COR-L47 (cell line): Measurements from ENCODE around the gene INTU.

ENCODE experiments used
- DNase-seq: peaks from one replicate; lab custom pipeline; 2025; lab: John Stamatoyannopoulos, UW

Gene INTU

DNA sequence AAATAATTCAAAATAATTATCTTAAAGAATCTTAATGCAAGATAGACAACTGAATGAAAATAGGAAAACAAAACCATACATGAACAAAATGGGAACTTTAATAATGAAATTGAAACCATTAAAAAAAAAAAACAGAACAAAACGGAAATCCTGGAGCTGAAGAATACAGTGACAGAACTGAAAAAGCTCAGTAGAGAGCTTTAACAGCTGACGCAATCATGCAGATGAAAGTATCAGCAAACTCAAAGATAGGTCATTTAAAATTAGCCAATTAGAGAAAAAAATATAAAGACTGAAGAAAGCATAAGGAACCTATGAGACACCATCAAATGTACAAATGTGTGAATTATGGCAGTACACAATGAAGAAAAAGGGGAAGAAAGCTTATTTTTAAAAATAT is 116.2 kb downstream of the INTU start:
- no peak for DNase-seq

DNA sequence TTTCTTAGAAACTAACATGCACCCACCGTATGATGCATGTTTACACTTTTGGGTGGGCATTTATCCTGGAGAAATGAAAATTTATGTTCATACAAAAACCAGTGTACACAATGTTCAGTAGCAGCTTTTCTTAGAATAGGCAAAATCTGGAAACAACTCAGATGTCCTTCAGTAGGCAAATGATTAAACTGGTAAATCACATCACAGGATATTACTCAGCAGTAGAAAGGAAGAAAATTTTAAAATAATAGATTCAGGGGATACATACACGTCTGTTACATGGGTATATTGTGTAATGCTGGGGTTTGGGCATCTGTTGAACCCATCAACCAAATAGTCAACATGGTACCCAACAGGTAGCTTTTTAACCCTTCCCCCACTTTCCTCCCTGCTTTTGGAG is 124.1 kb downstream of the INTU start:
- DNase-seq: no peak

DNA sequence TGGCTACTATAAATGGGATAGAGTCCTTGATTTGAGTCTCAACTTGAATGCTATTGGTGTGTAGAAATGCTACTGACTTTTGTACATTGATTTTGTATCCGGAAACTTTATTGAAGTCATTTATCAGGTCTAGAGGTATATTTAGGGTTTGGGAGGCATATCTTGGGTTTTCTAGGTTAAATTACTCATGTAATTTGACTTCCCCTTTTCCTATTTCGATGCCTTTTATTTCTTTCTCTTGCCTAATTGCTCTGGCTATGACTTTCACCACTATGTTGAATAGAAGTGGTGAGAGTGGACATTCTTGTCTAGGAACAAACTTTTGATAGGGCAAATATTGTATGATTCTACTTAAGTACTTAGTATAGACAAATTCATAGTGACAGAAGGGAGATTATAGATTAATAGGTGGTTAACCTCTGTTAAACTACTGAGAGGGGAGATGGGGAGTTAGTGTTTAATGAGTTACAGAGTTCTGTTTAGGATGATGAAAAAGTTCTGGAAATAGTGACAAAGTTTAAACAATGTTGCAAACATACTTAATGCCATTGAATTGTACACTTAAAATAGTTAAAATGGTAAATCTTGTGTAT is 126.6 kb downstream of the INTU start:
- DNase-seq: no peak

DNA sequence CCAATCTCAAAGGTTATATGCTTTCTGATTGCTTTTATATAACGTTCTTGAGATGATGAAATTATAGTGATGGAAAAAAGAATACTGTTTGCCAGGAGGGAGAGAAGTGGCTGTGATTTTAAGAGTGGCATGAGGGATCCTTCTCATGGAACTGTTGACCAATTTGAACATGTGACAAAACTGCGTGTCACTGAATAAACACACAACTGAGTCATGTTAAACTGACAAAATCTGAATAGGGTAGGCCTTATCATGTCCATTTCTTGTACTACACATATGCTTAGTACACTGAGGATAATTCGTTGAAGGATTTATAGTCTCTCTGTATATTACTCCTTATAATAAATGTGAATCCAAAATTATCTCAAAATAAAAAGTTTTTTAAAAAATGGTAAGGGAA is 127.1 kb downstream of the INTU start:
- DNase-seq: no peak

DNA sequence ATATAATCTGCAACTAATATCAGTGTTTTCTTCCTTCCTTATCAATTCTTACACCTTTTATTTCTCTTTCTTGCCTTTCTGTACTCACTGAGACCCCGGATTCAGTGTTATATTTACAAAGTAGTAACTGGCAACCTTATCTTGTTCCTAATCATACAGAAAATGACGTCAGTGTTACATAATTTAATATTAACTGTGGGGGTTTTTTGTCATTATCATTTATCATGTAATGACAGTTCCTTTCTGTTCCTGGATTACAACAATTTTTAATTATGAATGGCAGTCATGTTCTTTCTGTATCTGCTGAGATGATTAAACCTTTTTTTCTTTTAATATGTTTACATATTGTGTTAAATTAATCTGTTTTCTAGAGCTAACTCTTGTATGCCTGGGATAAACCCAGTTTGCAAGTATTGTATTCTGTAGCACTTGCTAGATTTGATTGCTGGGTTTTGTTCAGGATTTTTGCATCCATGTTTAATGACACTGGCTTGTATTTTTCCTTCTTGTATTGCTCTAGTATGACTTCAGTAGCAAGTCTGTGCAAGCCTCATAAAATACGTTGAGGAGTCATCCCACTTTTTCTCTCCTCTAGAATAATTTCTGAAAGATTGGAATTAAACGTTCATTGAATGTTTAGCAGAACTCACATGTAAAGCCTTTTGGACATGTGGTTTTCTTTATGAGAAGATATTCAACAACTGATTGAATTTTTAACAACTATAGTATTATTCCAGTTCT is 138.9 kb downstream of the INTU start:
- no peak for DNase-seq

DNA sequence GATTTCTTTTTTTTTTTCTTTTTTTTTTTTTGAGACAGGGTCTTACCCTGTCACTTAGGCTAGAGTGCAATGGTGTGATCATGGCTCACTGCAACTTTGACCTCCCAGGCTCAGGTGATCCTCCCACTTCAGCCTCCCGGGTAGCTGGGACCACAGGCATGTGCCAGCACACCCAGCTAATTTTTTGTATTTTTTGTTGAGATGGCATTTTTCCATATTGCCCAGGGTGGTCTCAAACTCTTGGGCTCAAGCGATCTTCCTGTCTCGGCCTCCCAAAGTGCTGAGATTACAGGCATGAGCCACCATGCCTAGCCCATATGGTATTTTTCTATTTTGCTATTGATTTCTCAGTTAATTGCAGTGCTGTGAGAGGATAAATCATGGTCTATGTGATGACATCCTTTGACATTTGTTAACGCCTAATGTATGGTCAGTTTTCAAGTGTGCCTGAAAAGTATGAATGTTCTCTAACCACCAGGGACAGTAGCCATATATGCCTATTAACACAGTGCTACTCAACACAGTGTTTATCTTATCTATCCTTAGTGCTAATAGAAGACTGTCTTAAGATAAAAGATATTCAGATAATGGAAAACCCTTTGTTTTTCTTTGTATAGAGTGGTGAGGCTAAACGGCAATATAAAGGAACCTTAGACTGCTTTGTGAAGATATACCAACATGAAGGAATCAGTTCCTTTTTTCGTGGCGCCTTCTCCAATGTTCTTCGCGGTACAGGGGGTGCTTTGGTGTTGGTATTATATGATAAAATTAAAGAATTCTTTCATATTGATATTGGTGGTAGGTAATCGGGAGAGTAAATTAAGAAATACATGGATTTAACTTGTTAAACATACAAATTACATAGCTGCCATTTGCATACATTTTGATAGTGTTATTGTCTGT is 140.3 kb downstream of the INTU start:
- DNase-seq: no peak

DNA sequence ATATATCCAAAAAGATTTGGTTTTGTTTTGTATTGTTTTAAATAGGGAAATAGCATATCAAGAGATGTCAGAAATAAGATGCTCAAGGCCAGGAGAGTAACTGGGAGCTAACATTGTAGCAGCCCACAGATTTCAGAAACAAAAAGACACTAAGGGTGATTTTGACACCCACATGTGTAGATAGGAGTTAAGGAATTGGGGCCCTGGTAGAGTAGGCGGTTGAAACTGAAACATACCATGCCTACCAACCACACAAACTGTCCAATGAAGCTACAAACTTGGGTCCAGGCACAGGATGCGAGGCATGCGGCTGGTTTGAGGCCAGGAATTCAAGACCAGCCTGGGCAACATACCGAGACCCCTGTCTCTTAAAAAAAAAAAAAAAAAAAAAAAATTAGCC is 143.1 kb downstream of the INTU start:
- DNase-seq: no peak
